SIG-M5 treated with dmso at 0.1 percent for 504 hours (cell line): ENCODE results near the gene RASD1.

Experiments used
- DNase-seq: peaks from one replicate; lab custom pipeline; 2025; ENCODE audit not compliant: unreplicated experiment; lab: John Stamatoyannopoulos, UW

The RASD1 gene

GRCh38 chr17:17527956-17528500 is 31.8 kb upstream of the RASD1 start:
- DNase-seq, result no peak

- no peak for DNase-seq
These were observed 31.3 kb upstream of the RASD1 start for GRCh38 chr17:17527534-17527933.

GRCh38 chr17:17526369-17526768 is 30.2 kb upstream of the RASD1 start:
- DNase-seq, result no peak

- DNase-seq, result no peak
These were observed 29.8 kb upstream of the RASD1 start for GRCh38 chr17:17525956-17526355.

GRCh38 chr17:17525311-17525710 is 29.1 kb upstream of the RASD1 start:
- DNase-seq, result no peak

- DNase-seq, result no peak
These were observed 27.7 kb upstream of the RASD1 start for GRCh38 chr17:17523731-17524490.

- DNase-seq, result no peak
These were observed 27.0 kb upstream of the RASD1 start for GRCh38 chr17:17523001-17523730.

GRCh38 chr17:17520599-17521232 is 24.5 kb upstream of the RASD1 start:
- DNase-seq, result no peak

GRCh38 chr17:17519886-17520285 is 23.7 kb upstream of the RASD1 start:
- no peak for DNase-seq

GRCh38 chr17:17518951-17519350 is 22.8 kb upstream of the RASD1 start:
- no peak for DNase-seq

- no peak for DNase-seq
These were observed 21.8 kb upstream of the RASD1 start for GRCh38 chr17:17518014-17518413.

GRCh38 chr17:17516941-17517720 is 20.9 kb upstream of the RASD1 start:
- DNase-seq, result no peak

- no peak for DNase-seq
These were observed 20.0 kb upstream of the RASD1 start for GRCh38 chr17:17515934-17516930.

GRCh38 chr17:17514993-17515933 is 19.1 kb upstream of the RASD1 start:
- no peak for DNase-seq

GRCh38 chr17:17514361-17514992 is 18.3 kb upstream of the RASD1 start:
- no peak for DNase-seq

GRCh38 chr17:17513626-17514025 is 17.4 kb upstream of the RASD1 start:
- no peak for DNase-seq

- no peak for DNase-seq
These were observed 16.7 kb upstream of the RASD1 start for GRCh38 chr17:17512866-17513265.
